Coronary artery (tissue), 2 donors: ENCODE results near the gene C3orf20.
A peak's percentile ranks its signal among the peaks of the same experiment; 100 is the strongest.

Experiments
- DNase-seq: peaks from one replicate; pipeline ENCODE4 v3.0.0-alpha.2; 2017; ENCODE audit warnings: low spot score
- H3K27ac ChIP-seq, 2 donors: fragments of 200-600 bp; sonication (generic); one replicate each; pipeline ENCODE4 v1.5.1; 2016 to 2019
- H3K4me3 ChIP-seq: fragments of 200-600 bp; sonication (generic); 2 replicates; pipeline ENCODE4 v1.5.1; 2016; ENCODE audit warnings: mild to moderate bottlenecking, moderate library complexity
- TF ChIP-seq, protein P1 (sequence below): fragments of 200-600 bp; sonication (generic); IDR thresholded peaks from one replicate; pipeline ENCODE4 v1.5.1; 2019; ENCODE audit warnings: antibody characterized with exemption

C3orf20 gene

DNA sequence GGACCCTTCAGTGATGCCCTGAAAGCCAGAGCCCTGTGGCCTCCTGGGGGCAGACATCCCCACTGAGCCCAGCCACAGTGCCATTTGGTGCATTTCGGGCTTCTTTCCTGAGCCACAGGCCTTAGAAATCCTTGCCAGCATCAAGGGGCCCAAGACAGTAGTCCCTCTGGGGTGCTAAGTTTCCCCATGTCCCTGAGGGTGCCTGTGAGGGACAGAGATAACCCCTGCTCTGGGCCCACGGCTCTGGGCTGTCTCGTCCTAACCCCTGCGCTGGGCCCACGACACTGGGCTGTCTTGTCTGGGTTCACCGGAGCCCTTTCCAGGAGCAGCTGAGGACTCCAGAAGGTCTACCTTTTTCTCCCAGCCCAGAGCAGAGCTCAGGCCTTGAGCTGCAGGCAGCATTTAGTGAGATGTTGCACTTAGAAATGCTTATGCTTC is 98.8 kb downstream of the C3orf20 start:
- TF ChIP-seq, protein P1, sequence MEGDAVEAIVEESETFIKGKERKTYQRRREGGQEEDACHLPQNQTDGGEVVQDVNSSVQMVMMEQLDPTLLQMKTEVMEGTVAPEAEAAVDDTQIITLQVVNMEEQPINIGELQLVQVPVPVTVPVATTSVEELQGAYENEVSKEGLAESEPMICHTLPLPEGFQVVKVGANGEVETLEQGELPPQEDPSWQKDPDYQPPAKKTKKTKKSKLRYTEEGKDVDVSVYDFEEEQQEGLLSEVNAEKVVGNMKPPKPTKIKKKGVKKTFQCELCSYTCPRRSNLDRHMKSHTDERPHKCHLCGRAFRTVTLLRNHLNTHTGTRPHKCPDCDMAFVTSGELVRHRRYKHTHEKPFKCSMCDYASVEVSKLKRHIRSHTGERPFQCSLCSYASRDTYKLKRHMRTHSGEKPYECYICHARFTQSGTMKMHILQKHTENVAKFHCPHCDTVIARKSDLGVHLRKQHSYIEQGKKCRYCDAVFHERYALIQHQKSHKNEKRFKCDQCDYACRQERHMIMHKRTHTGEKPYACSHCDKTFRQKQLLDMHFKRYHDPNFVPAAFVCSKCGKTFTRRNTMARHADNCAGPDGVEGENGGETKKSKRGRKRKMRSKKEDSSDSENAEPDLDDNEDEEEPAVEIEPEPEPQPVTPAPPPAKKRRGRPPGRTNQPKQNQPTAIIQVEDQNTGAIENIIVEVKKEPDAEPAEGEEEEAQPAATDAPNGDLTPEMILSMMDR: no peak
- Histone ChIP-seq H3K4me3 (no peak overlapping the region), H3K27ac (no peak overlapping the region)
- DNase-seq: peak; percentile 52

- peak; percentile 61 for DNase-seq
- no peak overlapping the region for H3K27ac ChIP-seq
- TF ChIP-seq, protein P1: no peak
- H3K4me3 ChIP-seq: no peak overlapping the region
These were observed 99.5 kb downstream of the C3orf20 start for GRCh38 chr3:14774431-14774830.

DNA sequence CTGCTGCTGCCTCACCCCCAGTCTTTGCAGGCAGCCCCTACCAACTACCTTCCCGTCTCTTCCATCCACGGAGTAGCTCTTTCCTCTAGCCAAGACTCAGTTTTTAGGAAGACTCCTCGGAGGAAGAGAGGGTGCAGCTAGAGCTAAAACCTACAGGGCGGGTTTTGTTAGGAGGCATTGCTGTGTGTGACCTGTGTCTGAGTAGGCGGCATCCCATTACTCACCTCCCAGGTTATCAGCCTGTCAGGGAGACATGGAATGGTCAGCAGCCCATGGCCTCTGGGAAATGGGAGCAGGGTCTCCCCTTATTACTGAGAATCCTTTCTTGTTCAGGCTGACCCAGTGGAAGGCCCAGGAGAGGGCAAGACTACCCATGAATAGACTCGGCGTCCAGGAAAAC is 100.1 kb downstream of the C3orf20 start:
- peak; percentile 9 for DNase-seq
- Histone ChIP-seq H3K27ac (no peak overlapping the region), H3K4me3 (no peak overlapping the region)
- TF ChIP-seq, protein P1: no peak

DNA sequence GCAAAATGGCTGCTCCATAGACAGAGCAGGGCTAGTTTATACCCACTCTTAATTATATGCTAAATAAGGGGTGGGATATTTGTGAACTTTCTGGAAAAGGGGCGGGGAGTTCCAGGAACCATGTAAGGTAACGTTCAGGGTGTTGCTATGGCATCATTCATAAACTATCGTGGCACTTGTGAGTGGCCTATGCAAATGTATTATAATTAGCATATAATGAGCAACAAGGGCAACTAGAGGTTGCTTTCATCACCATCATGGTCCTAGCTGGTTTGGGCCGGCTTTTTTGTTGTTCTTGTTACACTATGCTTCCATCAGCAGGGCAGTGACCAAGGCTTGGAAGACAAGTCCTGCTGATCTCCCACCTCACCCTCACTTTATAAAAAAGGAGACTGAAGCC is 100.6 kb downstream of the C3orf20 start:
- Histone ChIP-seq H3K27ac (no peak overlapping the region), H3K4me3 (no peak overlapping the region)
- peak; percentile 16 for DNase-seq
- TF ChIP-seq, protein P1: no peak

DNA sequence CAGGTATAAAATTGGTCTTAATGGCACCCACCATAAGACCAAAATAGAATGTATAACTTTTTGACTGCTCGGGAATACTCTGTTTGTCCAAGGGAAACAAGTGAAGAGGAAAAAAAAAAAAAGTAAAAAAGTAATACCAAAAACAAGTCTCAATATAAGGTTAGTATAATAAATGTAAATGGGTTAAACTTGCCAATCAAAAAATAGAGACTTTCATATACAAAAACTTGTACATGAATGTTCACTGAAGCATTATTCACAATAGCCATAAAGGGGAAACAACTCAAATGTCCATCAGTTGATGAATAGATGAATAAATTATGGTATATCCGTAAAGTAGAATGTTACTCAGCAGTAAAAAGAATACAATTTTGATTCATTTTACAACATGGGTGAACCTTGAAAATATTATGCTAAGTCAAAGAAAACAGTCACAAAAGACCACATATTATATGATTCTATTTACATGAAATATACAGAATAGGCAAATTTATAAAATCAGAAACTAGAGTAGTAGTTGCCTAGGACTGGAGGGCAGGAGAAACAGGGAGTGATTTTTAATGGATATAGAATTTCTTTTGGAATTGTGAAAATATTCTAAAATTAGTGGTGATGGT is 104.2 kb downstream of the C3orf20 start:
- TF ChIP-seq, protein P1: no peak
- H3K4me3 ChIP-seq: no peak overlapping the region
- H3K27ac ChIP-seq: no peak overlapping the region
- no peak for DNase-seq

- Histone ChIP-seq H3K27ac (no peak overlapping the region), H3K4me3 (no peak overlapping the region)
- DNase-seq: peak; percentile 38
- TF ChIP-seq, protein P1: no peak
These were observed 106.1 kb downstream of the C3orf20 start for GRCh38 chr3:14780927-14781507.

DNA sequence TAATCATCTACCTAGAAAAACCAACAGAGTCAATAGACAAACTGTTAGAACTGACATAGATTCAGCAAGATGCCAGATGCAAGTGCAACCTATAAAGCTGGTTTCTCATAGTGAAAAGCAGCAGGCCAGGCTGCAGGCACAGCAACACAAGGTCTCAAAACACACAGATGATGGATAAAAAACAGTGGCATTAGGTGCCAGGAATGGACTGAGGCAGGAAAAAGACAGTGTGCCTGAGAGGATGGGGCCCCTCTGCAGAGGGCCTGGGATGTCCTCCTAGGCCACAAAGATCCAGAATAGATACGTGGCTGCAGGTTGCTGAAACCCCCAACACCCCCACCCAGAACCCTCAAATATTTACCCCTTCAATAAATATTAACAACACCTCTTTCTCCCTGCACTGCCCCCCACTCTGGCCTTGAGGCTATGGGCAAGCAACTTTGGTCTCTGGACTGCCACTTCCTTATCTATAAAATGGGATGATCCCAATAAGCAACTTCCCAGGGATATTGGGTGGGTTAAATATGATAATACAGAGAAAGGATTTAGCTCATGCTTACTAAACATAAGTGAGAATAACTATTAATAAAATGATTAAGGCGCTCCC is 108.6 kb downstream of the C3orf20 start:
- H3K4me3 ChIP-seq: no peak overlapping the region
- DNase-seq: no peak
- no peak overlapping the region for H3K27ac ChIP-seq
- TF ChIP-seq, protein P1: no peak
